C4-2B (cell line): Measurements from ENCODE around the gene AKAP14.
"Not testable (repeated sequence)": the region's sequence is repeated elsewhere in the genome, so short reads cannot be mapped to it uniquely, and the experiment has no call there.

Experiments
- H3K27ac ChIP-seq: fragments of 450-650 bp; 2 replicates; pipeline ENCODE4 v1.5.1; 2017
- ZFX ChIP-seq: fragments of 450-650 bp; IDR thresholded peaks from 2 replicates; pipeline ENCODE4 v1.6.1; 2017
- TF ChIP-seq, protein P1 (sequence below): fragments of 450-650 bp; conservative IDR thresholded peaks from 2 replicates; pipeline ENCODE4 v1.5.1; 2017; ENCODE audit warnings: mild to moderate bottlenecking

Gene AKAP14

GRCh38 chrX:119899125-119899524 is 3.4 kb downstream of the AKAP14 start:
- H3K27ac ChIP-seq = no peak overlapping the region
- TF ChIP-seq ZFX = no peak
- TF ChIP-seq, protein P1, sequence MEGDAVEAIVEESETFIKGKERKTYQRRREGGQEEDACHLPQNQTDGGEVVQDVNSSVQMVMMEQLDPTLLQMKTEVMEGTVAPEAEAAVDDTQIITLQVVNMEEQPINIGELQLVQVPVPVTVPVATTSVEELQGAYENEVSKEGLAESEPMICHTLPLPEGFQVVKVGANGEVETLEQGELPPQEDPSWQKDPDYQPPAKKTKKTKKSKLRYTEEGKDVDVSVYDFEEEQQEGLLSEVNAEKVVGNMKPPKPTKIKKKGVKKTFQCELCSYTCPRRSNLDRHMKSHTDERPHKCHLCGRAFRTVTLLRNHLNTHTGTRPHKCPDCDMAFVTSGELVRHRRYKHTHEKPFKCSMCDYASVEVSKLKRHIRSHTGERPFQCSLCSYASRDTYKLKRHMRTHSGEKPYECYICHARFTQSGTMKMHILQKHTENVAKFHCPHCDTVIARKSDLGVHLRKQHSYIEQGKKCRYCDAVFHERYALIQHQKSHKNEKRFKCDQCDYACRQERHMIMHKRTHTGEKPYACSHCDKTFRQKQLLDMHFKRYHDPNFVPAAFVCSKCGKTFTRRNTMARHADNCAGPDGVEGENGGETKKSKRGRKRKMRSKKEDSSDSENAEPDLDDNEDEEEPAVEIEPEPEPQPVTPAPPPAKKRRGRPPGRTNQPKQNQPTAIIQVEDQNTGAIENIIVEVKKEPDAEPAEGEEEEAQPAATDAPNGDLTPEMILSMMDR = no peak

DNA sequence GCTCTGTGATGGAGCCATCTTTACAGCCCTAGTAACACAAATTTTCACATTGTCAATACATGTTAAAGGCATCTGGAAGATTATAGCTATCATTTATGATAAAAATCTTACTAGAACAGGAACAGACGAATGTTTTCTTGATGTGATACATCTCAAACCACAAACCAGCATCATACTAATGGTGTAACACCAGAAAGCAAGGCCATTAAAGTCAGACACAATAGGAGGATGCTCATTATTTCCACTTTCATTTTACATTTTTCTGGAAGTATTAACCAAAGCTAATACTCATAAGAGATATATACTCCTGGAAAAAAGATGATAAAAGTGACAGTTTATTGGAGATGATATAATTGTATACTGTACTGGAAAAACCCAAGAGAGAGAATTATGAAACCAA is 5.3 kb downstream of the AKAP14 start:
- TF ChIP-seq ZFX = no peak
- TF ChIP-seq, protein P1 = no peak
- H3K27ac ChIP-seq = no peak overlapping the region

DNA sequence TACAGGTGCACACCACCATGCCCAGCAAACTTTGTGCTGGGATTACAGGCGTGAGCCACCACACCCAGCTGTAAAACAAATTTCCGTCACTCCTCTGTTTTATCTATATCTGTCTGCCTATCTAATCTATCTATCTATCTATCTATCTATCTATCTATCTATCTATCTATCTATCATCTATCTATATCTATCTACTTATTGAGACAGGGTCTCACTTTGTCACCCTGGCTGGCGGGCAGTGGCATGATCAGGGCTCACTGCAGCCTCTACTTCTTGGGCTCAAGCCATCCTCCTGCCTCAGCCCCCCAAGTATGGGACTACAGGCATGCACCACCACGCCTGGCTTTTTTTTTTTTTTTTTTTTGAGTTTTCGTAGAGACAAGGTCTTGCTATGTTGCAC is 20.6 kb downstream of the AKAP14 start:
- no peak overlapping the region for H3K27ac ChIP-seq
- TF ChIP-seq ZFX = no peak
- TF ChIP-seq, protein P1 = no peak

DNA sequence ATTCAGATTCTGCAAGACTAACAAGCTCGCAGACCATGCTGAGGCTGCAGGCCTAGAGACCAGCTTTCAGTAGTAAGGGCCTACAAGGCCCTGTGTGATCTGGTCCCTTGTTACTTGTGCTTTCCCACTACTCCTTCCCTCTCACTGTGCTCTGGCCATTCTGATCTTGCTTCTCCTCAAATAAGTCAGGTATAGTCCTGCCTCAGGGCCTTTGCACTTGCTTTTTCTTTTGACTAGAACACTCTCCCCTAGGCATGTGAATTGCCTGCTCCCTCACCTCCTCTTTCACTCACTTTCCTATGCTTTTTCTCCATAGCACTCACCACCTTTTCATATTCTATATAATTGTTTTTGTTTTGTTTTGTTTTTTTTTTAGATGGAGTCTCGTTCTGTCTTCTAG is 22.2 kb downstream of the AKAP14 start:
- TF ChIP-seq ZFX = no peak
- TF ChIP-seq, protein P1 = no peak

DNA sequence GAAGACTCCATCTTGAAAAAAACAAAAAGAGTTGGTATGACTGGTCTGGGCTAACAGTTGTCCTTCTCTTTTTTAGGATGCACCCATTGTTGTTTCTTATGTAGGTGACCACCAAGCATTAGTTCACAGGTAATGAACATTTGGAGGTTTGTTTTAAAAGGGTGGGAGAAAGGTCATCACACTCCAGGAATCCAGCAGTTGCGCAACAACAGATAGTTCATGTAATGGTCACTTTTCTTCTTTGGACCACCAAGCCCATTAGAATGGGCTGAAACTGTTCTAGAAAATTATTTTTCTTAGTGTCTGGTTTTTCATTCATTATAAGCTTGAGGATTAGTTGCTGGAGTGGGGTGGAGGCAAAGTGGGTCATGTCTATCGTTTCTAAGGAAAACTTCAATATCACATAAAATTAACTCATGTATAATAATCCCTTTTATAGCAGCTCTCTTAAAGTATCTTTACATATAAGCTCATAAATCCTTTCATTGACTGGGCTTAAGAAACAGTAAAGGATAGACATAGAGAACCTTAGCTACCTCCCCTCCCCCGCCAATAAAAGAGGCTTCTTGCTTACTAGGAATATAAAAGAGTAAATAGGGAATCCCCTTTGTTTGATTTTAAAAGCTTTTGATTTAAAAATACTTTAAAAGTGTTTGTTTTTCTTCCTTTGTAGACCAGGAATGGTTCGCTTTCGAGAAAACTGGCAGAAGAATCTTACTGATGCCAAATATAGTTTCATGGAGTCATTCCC is 24.3 kb downstream of the AKAP14 start:
- TF ChIP-seq ZFX = no peak
- TF ChIP-seq, protein P1 = no peak
- no peak overlapping the region for H3K27ac ChIP-seq

More for the DNA sequence above, 22.2 kb downstream of the AKAP14 start:
- H3K27ac ChIP-seq = no peak overlapping the region

DNA sequence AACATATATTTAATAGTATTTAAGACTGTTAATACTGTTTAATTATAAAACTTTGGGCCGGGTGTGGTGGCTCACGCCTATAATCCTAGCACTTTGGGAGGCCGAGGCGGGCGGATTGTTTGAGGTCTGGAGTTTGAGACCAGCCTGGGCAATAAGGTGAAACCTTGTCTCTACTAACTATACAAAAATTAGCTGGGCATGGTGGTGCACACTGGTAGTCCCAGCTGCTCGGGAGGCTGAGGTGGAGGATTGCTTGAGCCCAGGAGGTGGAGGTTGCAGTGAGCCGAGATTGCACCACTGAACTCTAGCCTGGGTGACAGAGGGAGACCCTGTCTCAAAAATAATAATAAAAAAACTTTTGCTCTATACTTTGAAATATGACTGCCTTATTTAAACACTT is 26.7 kb downstream of the AKAP14 start:
- H3K27ac ChIP-seq = not testable (repeated sequence)

DNA sequence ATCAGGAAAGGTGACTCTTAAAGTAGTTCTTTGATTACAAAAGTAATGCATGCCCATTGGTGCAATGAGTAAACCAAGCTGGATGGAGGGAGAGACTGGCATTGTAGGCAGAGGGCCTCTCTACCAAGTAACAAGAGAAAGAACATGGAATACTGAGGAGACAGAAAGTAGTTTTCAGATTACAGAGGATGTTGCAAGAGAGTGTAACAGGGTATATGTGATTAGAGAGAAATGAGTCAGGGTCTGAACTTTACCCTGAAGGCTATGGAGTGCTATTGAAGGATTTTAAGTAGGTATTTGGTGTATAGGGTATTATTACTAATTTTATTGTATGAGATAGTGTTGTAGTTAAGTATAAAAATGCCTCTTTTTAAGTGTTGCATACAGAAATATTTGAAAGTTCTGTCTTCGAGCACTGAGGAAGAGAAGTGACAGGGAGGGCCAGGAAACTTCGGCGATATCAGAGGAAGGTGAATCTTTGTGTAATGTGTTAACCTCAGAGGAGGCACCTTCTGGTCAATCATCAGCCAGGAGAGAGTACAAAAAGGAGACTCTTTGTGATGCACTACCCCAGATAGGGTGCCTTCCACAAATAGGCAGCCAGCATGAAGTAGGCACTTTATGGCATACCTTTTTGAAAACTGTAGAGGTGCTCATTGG is 39.7 kb downstream of the AKAP14 start:
- TF ChIP-seq ZFX = no peak
- TF ChIP-seq, protein P1 = no peak
- no peak overlapping the region for H3K27ac ChIP-seq
